GM23338 (cell line): ENCODE measurements around the gene ARFIP2. TPM values are rescaled to one million over a fixed set of nuclear protein-coding genes. Genes with fewer than 3 reads are reported as not detected.

Experiments used
- ATAC-seq: fragments of 200-7000 bp; cut with Tn5 transposase; 3 replicates; pipeline ENCODE4 v1.9.1; 2020
- DNase-seq: peaks from one replicate; pipeline ENCODE4 v3.0.0-alpha.2; 2015; ENCODE audit warnings: low spot score
- H2AFZ ChIP-seq: fragments of 200-600 bp; sonication (generic); 2 replicates; pipeline ENCODE4 v1.8.0; 2016; ENCODE audit warnings: antibody characterized with exemption, mild to moderate bottlenecking, moderate library complexity
- H3F3A ChIP-seq: fragments of 200-600 bp; sonication (generic); replicated peaks from 2 replicates; pipeline ENCODE4 v1.8.0; 2017; ENCODE audit warnings: antibody characterized with exemption, mixed run types, low read depth
- H3K27ac ChIP-seq: fragments of 200-600 bp; sonication (generic); 2 replicates; pipeline ENCODE4 v1.6.1; 2016; ENCODE audit warnings: low read depth
- H3K27me3 ChIP-seq: fragments of 200-600 bp; sonication (generic); 2 replicates; pipeline ENCODE4 v1.8.0; 2016; ENCODE audit warnings: mild to moderate bottlenecking, mixed run types, moderate library complexity; ENCODE audit not compliant: insufficient read depth
- H3K36me3 ChIP-seq: fragments of 200-600 bp; sonication (generic); 2 replicates; pipeline ENCODE4 v1.8.0; 2016; ENCODE audit warnings: mild to moderate bottlenecking; ENCODE audit not compliant: insufficient read depth
- H3K4me1 ChIP-seq: fragments of 200-600 bp; sonication (generic); 2 replicates; pipeline ENCODE4 v1.8.0; 2016; ENCODE audit warnings: mild to moderate bottlenecking, moderate library complexity; ENCODE audit not compliant: insufficient read depth
- H3K4me2 ChIP-seq: fragments of 200-600 bp; sonication (generic); 2 replicates; pipeline ENCODE4 v1.7.1; 2017; ENCODE audit warnings: mixed run types
- H3K4me3 ChIP-seq: fragments of 200-600 bp; sonication (generic); 2 replicates; pipeline ENCODE4 v1.6.1; 2016; ENCODE audit warnings: mixed run types
- H3K79me2 ChIP-seq: fragments of 200-600 bp; sonication (generic); replicated peaks from 2 replicates; pipeline ENCODE4 v1.8.0; 2017; ENCODE audit warnings: mild to moderate bottlenecking; ENCODE audit not compliant: insufficient read depth
- H3K9me2 ChIP-seq: fragments of 200-600 bp; sonication (generic); 2 replicates; pipeline ENCODE4 v1.8.0; 2017; ENCODE audit not compliant: insufficient read depth
- H4K20me1 ChIP-seq: fragments of 200-600 bp; sonication (generic); replicated peaks from 2 replicates; pipeline ENCODE4 v1.8.0; 2017; ENCODE audit warnings: mild to moderate bottlenecking; ENCODE audit not compliant: insufficient read depth
- H3K27ac Mint-ChIP-seq: 2 replicates; pipeline ENCODE4 v1.8.0; 2020; ENCODE audit warnings: inconsistent platforms, mild to moderate bottlenecking, moderate library complexity, mixed read lengths
- H3K27me3 Mint-ChIP-seq: 3 replicates; pipeline ENCODE4 v1.8.0; 2022; ENCODE audit warnings: low read depth, mild to moderate bottlenecking, moderate library complexity, mixed read lengths, inconsistent platforms; ENCODE audit not compliant: insufficient read depth, poor library complexity
- H3K36me3 Mint-ChIP-seq: 3 replicates; pipeline ENCODE4 v1.8.0; 2021; ENCODE audit warnings: low read depth, mild to moderate bottlenecking, inconsistent platforms, moderate library complexity, mixed read lengths
- H3K4me1 Mint-ChIP-seq: 3 replicates; pipeline ENCODE4 v1.8.0; 2020; ENCODE audit warnings: mild to moderate bottlenecking, inconsistent platforms, mixed read lengths
- H3K4me3 Mint-ChIP-seq: 3 replicates; pipeline ENCODE4 v1.8.0; 2021; ENCODE audit warnings: moderate library complexity, mild to moderate bottlenecking, inconsistent platforms, mixed read lengths
- H3K9me3 Mint-ChIP-seq: 3 replicates; pipeline ENCODE4 v1.8.0; 2020; ENCODE audit warnings: moderate library complexity, mild to moderate bottlenecking, inconsistent platforms, mixed read lengths
- CREB1 ChIP-seq: fragments of 250-450 bp; sonication (Bioruptor Pico); IDR thresholded peaks from 2 replicates; pipeline ENCODE4 v1.5.0; 2020; ENCODE audit warnings: low read depth, mild to moderate bottlenecking, moderate library complexity
- EZH2phosphoT487 ChIP-seq: fragments of 200-600 bp; sonication (generic); IDR thresholded peaks from one replicate; pipeline ENCODE4 v1.8.1; 2018; ENCODE audit warnings: antibody characterized with exemption; ENCODE audit not compliant: unreplicated experiment
- JUNB ChIP-seq: IDR thresholded peaks from one replicate; pipeline ENCODE4 v1.6.1; 2016; ENCODE audit warnings: antibody characterized with exemption; ENCODE audit not compliant: unreplicated experiment
- NANOG ChIP-seq: IDR thresholded peaks from 2 replicates; pipeline ENCODE4 v1.6.1; 2016; ENCODE audit warnings: antibody characterized with exemption, borderline replicate concordance
- POLR2AphosphoS5 ChIP-seq: IDR thresholded peaks from 2 replicates; pipeline ENCODE4 v1.6.1; 2016; ENCODE audit warnings: antibody characterized with exemption, low read depth
- STAT1 ChIP-seq: IDR thresholded peaks from one replicate; pipeline ENCODE4 v1.6.1; 2016; ENCODE audit warnings: antibody characterized with exemption; ENCODE audit not compliant: unreplicated experiment
- ZNF114 ChIP-seq: fragments of 250-450 bp; sonication (Bioruptor Pico); IDR thresholded peaks from 2 replicates; pipeline ENCODE4 v1.5.0; 2020; ENCODE audit warnings: mild to moderate bottlenecking, moderate library complexity
- ZNF331 ChIP-seq: fragments of 250-450 bp; sonication (Bioruptor Pico); IDR thresholded peaks from 2 replicates; pipeline ENCODE4 v1.5.0; 2020; ENCODE audit warnings: low read depth, mild to moderate bottlenecking, moderate library complexity
- polyA plus RNA-seq: library from polyadenylated mRNA; unstranded; fragments of >200 nt; fragmentation: Nextera tagmentation; extraction: Ambion mirVana; gene quantifications from 2 replicates; pipeline ENCODE4 v1.2.1, GENCODE V29; 2016
- total RNA-seq: library from RNA; depleted of rRNA; stranded (reverse); fragments of >200 nt; shearing (Covaris generic); gene quantifications from 2 replicates; pipeline ENCODE4 v1.2.3, GENCODE V29; 2014
- TF ChIP-seq, protein P1 (sequence below), 2 experiments: fragments of 200-600 bp in 1 of 2; sonication (generic) in 1 of 2; conservative IDR thresholded peaks; 2 replicates each; pipeline versions ENCODE4 v1.5.1 to v1.6.1; 2016 to 2017; ENCODE audit warnings: antibody characterized with exemption in 2 of 2, low read depth in 2 of 2, mild to moderate bottlenecking in 2 of 2, moderate library complexity in 1 of 2
- TF ChIP-seq, protein P2 (sequence below): IDR thresholded peaks from 2 replicates; pipeline ENCODE4 v1.6.1; 2016; ENCODE audit warnings: antibody characterized with exemption

The ARFIP2 gene
- total and polyA plus RNA-seq, 2 experiments from 2014 or later, result 35.4 to 61.5 TPM

DNA sequence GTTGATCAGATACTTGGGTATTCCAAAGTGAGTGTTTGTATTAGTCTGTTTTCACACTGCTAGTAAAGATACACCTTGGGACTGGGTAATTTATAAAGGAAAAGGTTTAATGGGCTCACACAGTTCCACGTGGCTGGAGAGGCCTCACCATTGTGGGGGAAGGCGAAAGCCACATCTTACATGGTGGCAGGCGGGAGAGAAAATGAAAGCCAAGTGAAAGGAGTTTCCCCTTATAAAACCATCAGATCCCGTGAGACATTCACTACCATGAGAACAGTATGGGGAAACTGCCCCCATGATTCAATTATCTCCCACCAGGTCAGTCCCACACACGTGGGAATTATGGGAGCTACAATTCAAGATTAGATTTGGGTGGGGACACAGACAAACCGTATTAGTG is 7.2 kb upstream of the ARFIP2 start (continued):
- TF ChIP-seq, protein P1, sequence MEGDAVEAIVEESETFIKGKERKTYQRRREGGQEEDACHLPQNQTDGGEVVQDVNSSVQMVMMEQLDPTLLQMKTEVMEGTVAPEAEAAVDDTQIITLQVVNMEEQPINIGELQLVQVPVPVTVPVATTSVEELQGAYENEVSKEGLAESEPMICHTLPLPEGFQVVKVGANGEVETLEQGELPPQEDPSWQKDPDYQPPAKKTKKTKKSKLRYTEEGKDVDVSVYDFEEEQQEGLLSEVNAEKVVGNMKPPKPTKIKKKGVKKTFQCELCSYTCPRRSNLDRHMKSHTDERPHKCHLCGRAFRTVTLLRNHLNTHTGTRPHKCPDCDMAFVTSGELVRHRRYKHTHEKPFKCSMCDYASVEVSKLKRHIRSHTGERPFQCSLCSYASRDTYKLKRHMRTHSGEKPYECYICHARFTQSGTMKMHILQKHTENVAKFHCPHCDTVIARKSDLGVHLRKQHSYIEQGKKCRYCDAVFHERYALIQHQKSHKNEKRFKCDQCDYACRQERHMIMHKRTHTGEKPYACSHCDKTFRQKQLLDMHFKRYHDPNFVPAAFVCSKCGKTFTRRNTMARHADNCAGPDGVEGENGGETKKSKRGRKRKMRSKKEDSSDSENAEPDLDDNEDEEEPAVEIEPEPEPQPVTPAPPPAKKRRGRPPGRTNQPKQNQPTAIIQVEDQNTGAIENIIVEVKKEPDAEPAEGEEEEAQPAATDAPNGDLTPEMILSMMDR (conservative IDR thresholded peaks at IDR 0.05; ENCODE audit: low read depth in 2 of 2), result no peak
- TF ChIP-seq CREB1 (CRISPR knock-in tag), result no peak
- TF ChIP-seq EZH2phosphoT487, result no peak
- TF ChIP-seq, protein P2, sequence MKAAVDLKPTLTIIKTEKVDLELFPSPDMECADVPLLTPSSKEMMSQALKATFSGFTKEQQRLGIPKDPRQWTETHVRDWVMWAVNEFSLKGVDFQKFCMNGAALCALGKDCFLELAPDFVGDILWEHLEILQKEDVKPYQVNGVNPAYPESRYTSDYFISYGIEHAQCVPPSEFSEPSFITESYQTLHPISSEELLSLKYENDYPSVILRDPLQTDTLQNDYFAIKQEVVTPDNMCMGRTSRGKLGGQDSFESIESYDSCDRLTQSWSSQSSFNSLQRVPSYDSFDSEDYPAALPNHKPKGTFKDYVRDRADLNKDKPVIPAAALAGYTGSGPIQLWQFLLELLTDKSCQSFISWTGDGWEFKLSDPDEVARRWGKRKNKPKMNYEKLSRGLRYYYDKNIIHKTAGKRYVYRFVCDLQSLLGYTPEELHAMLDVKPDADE, result no peak
- TF ChIP-seq ZNF331 (CRISPR knock-in tag), result no peak

DNA sequence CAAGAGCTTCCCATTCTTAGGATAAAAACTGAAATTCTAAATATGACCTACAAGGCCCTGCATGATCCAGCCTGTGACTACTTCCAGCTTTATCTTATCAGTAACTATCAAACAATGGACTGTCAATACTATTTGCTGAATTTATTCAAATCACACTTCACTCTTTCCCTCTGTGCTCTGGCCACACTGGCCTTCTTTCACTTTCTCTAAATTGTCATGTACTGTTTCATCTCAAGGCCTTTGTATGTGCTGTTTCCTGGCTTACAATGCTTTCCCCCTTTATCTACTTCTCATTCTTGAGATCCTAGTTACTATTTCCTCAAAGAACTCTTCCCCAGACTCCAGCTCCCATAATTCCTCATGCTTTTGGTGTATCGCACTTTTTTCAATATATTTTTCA is 5.8 kb upstream of the ARFIP2 start:
- no peak for DNase-seq
- TF ChIP-seq ZNF114 (CRISPR knock-in tag) (no peak), EZH2phosphoT487 (no peak), POLR2AphosphoS5 (no peak), STAT1 (no peak), NANOG (no peak), JUNB (no peak)
- TF ChIP-seq, protein P2, result no peak
- TF ChIP-seq, protein P1 (conservative IDR thresholded peaks at IDR 0.05; ENCODE audit: low read depth in 2 of 2), result no peak
- H3K27me3 Mint-ChIP-seq, result peaks cover 4% of the 10 kb centered on the region

More for the DNA sequence above, 5.8 kb upstream of the ARFIP2 start:
- H3K9me2 ChIP-seq, result no peaks in the 10 kb centered on the region
- Mint-ChIP-seq H3K27ac (no peak overlapping the region), H3K36me3 (peaks cover 16% of the 10 kb centered on the region), H3K9me3 (no peaks in the 10 kb centered on the region; the same call in 2 of the 3 replicates), H3K4me1 (peaks cover 3% of the 10 kb centered on the region; the same call in 1 of the 3 replicates), H3K4me3 (no peak overlapping the region)
- H3K4me3 ChIP-seq, result no peak overlapping the region
- H2AFZ ChIP-seq, result no peak overlapping the region
- H3F3A ChIP-seq, result peaks cover 10% of the 10 kb centered on the region; the same call in 1 of the 2 replicates
- no peak overlapping the region for H3K27ac ChIP-seq
- ATAC-seq, result no peak
- H3K27me3 ChIP-seq, result no peaks in the 10 kb centered on the region
- H3K36me3 ChIP-seq, result peaks cover 36% of the 10 kb centered on the region
- H4K20me1 ChIP-seq, result peaks cover 14% of the 10 kb centered on the region; the same call in 1 of the 2 replicates
- H3K4me1 ChIP-seq, result 0 out of 2 replicates have a peak, but pooled peaks cover 5% of the 10 kb centered on the region
- H3K79me2 ChIP-seq, result peaks cover 27% of the 10 kb centered on the region
- H3K4me2 ChIP-seq, result no peak overlapping the region
